ENCODE measurements around the gene ZC3H18. TPM values are rescaled to one million over a fixed set of nuclear protein-coding genes. Genes with fewer than 3 reads are reported as not detected.

The ZC3H18 gene
- total and polyA plus RNA-seq, 10 of the 15 experiments (the other 5 are each of a cell fraction or from before 2014, with no cell fraction given) = 1.0 to 58.3 (median 22.4) TPM

DNA sequence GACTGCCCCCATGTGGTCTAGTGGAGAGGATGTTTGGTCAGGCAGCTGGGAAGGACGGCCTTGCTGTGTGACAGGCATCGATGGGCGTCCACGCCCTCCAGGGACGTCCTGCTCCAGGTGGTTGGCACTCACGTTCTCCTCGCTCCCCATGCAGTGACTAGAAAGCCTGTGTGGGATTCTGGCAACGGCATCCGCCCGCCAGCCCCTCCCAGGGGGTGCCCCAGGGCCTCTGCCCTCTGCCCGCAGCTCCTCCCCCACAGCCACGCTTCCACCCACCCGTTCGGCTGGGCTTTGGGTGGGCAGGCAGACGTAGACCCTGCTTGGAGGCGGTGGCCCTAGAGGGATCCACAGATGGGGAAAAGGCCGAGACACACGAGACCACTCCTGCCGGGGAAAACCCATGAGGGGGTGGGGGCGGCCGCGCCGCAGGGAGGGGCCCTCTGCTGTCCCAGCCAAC, 63.5 kb downstream of the ZC3H18 start:
- Histone ChIP-seq H3K4me1 (ENCODE audit: control insufficient read depth, insufficient read depth, low read length) (peaks cover 22% of the 10 kb centered on the region), H3K27me3 (replicated peaks in 1 of 2; ENCODE audit: control insufficient read depth in 2 of 2, insufficient read depth in 2 of 2, low read length in 1 of 2) (peaks cover 4 to 6% of the 10 kb centered on the region in 2 experiments; a peak in 2 of 4 replicates), H4K20me1 (ENCODE audit: control insufficient read depth, insufficient read depth) (no peaks in the 10 kb centered on the region; the same call in 1 of the 2 replicates), H2AFZ (ENCODE audit: control insufficient read depth, low read depth, low read length) (peak overlapping the region; percentile 80; the same call in 1 of the 2 replicates), H3K9me3 (replicated peaks; ENCODE audit: control insufficient read depth, insufficient read depth, low read length) (no peaks in the 10 kb centered on the region; the same call in 2 of the 3 replicates), H3K27ac (ENCODE audit: control insufficient read depth, insufficient read depth) (peak overlapping the region; percentile 52), H3K36me3 (ENCODE audit: control insufficient read depth in 2 of 2, insufficient read depth in 2 of 2, low read length in 1 of 2) (peaks cover 0 to 16% of the 10 kb centered on the region in 2 experiments; a peak in 3 of 4 replicates), H3K9ac (ENCODE audit: control insufficient read depth, insufficient read depth, low read length) (no peak overlapping the region; the same call in 1 of the 2 replicates), H3K79me2 (ENCODE audit: control insufficient read depth, insufficient read depth, low read length) (no peaks in the 10 kb centered on the region), H3K4me2 (ENCODE audit: control insufficient read depth, insufficient read depth) (peak overlapping the region; percentile 99), H3K4me3 (peak overlapping the region; percentile 95; the same call in 1 of the 2 replicates)
- ChIA-PET SMC1A (ENCODE audit: uncharacterized antibody, unreplicated experiment) (interaction anchor here (0.6 to 1.1 kb wide), 4 partner anchors 16 to 892 kb away, joined by 3 to 4 read pairs (median 3); no protein-coding TSS in a partner anchor), POLR2A (interaction anchor here (0.9 kb wide), 1 partner anchor 19 kb away, joined by 3 read pairs; no protein-coding TSS in a partner anchor), RAD21 (ENCODE audit: unreplicated experiment) (interaction anchor here (0.9 to 1.8 kb wide), 6 partner anchors 16 to 178 kb away, joined by 3 to 7 read pairs (median 3); partner anchors contain the start of gene ZC3H18), CTCF (interaction anchor here (0.8 to 1.9 kb wide), 14 partner anchors 11 to 190 kb away, joined by 3 to 6 read pairs (median 4); partner anchors contain the start of gene ZC3H18)
- peak; percentile 77 for ATAC-seq
- FAIRE-seq = no peak
- WGBS (ENCODE audit: insufficient coverage, insufficient replicate concordance, low lambda C conversion rate, missing lambda C conversion rate) = 0% methylated on average over 23 of the region's 23 CpGs
- intact Hi-C loops (cut with micrococcal nuclease; ENCODE audit: unreplicated experiment) (no loop called here), in situ Hi-C loops (cut with MboI) (no loop called here)
- BruUV-seq (replicated peaks) = no TSS peak
- DNase-seq (ENCODE audit: low read depth, low spot score) = peak; percentile 55
- TF ChIP-seq TCF3 (IDR thresholded peaks at IDR 0.05; ENCODE audit: borderline replicate concordance, insufficient read depth, low read depth, low read length) = no peak
- peak; percentile 23; the same call in 1 of the 2 replicates for TF ChIP-seq ZNF207 (IDR thresholded peaks at IDR 0.05; ENCODE audit: borderline replicate concordance)
- peak in 1 of 2 experiments; percentile 6; a peak in 1 of 3 replicates for TF ChIP-seq EGR1 (IDR thresholded peaks at IDR 0.05; ENCODE audit: borderline replicate concordance in 1 of 2, low read depth in 2 of 2, low read length in 2 of 2)
- TF ChIP-seq RAD21 (IDR thresholded peaks at IDR 0.05; ENCODE audit: insufficient read depth, low read depth, low read length) = peak; percentile 47; the same call in 1 of the 2 replicates
- peak; percentile 85 for TF ChIP-seq IKZF1 (conservative IDR thresholded peaks at IDR 0.05)
- no peak for TF ChIP-seq KDM1A (IDR thresholded peaks at IDR 0.05; ENCODE audit: borderline replicate concordance)
- TF ChIP-seq MEF2A (IDR thresholded peaks at IDR 0.05; ENCODE audit: insufficient read depth, low read depth, low read length) = no peak
- TF ChIP-seq HDGF (IDR thresholded peaks at IDR 0.05) = 0 out of 2 replicates have a peak, but pooled peaks have one; percentile 25
- TF ChIP-seq MEF2B (IDR thresholded peaks at IDR 0.05; ENCODE audit: partially characterized antibody, poor library complexity, severe bottlenecking) = peak; percentile 56
- no peak for TF ChIP-seq NR2C2 (IDR thresholded peaks at IDR 0.05; ENCODE audit: borderline replicate concordance, control insufficient read depth, insufficient read length, low read depth)
- 0 out of 2 replicates have a peak, but pooled peaks have one; percentile 13 for TF ChIP-seq MLLT1 (IDR thresholded peaks at IDR 0.05)
- TF ChIP-seq, protein P1, sequence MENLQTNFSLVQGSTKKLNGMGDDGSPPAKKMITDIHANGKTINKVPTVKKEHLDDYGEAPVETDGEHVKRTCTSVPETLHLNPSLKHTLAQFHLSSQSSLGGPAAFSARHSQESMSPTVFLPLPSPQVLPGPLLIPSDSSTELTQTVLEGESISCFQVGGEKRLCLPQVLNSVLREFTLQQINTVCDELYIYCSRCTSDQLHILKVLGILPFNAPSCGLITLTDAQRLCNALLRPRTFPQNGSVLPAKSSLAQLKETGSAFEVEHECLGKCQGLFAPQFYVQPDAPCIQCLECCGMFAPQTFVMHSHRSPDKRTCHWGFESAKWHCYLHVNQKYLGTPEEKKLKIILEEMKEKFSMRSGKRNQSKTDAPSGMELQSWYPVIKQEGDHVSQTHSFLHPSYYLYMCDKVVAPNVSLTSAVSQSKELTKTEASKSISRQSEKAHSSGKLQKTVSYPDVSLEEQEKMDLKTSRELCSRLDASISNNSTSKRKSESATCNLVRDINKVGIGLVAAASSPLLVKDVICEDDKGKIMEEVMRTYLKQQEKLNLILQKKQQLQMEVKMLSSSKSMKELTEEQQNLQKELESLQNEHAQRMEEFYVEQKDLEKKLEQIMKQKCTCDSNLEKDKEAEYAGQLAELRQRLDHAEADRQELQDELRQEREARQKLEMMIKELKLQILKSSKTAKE (IDR thresholded peaks at IDR 0.05; ENCODE audit: low read depth, poor library complexity, severe bottlenecking) = peak; percentile 49
- TF ChIP-seq NBN (IDR thresholded peaks at IDR 0.05) = 0 out of 2 replicates have a peak, but pooled peaks have one; percentile 52
- TF ChIP-seq MTA2 (IDR thresholded peaks at IDR 0.05; ENCODE audit: low read depth) = peak; percentile 55; the same call in 1 of the 2 replicates
- TF ChIP-seq TCF12 (IDR thresholded peaks at IDR 0.05; ENCODE audit: low read depth, low read length) = 0 out of 2 replicates have a peak, but pooled peaks have one; percentile 45
- TF ChIP-seq PKNOX1 (IDR thresholded peaks at IDR 0.05) = peak; percentile 70; the same call in 1 of the 2 replicates

Measured in GM12878 (cell line).